SH-SY5Y (cell line): ENCODE results near the gene RIN3.

ENCODE experiments used
- GATA2 ChIP-seq: IDR thresholded peaks from 2 replicates; pipeline ENCODE4 v1.6.1; 2011; ENCODE audit warnings: mild to moderate bottlenecking, low read depth, low read length
- GATA3 ChIP-seq: IDR thresholded peaks from 2 replicates; pipeline ENCODE4 v1.6.1; 2011; ENCODE audit warnings: low read depth, mild to moderate bottlenecking, low read length, moderate library complexity

GRCh38 chr14:92585981-92586937 is 72.7 kb downstream of the RIN3 start:
- TF ChIP-seq GATA2 (no peak), GATA3 (no peak)
